IPS-NIHi7 (cell line): ENCODE results near the gene NME3.

Source experiments
- DNase-seq: peaks from one replicate; pipeline ENCODE4 v3.0.0; 2012; ENCODE audit warnings: mixed read lengths; ENCODE audit errors: extremely low spot score

The NME3 gene

DNA sequence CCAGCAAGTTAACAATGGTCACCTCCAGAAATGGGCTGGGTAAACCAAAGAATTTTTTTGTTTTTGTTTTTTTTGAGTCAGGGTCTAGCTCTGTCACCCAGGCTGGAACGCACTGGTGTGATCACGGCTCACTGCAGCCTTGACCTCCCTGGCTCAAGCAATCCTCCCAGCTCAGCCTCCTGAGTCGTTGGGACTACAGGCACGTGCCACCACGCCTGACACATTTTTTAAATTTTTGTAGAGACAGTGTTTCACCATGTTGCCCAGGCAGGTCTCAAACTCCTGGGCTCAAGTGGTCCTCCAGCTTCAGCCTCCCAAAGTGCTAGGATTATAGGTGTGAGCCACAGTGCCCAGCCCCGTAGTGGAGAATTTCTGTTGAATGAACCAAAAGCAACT, 9.3 kb upstream of the NME3 start:
- no peak for DNase-seq

DNA sequence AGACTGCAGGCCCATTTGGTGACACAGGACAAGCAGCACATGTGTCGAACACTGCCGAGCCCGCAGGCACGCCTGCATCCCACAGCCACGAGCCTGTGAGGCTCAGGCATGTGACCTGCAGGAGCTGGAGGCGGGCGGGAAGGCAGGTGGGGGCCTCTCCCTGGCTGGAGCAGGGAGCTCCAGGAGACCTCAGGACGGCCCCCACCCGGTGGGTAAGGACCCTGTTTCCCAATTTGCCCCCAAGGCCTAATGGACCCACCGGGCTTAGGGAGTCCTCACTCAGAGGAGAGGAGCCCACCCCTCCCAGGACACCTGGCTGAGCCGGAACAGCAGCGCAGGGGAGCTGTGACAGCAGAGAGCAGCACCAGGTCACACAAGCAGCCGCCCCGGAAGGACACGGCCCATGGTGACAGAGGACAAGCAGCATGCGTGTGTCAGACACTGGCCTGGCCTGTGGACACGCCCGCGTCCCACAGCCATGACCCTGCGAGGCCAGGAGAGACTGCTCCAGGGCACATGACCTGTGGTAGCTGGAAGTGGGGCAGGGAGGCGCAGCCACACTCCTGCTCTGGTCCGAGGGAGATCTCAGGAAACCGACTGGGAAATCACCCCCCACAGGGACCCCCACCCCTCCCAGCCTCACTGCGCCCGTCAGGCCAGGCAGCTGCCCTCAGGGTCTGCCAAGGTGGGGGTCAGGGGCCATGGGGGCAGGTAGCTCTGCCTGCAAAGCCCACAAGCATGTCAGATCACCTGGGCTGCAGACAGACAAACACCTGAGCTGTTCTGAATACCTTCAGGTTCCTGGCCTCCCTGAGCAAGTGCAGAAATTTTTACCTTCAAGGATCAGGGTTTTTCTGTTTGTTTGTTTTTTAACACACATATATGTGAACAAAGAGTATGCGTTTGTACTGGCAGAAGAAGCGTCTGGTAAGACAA, 8.7 kb upstream of the NME3 start:
- no peak for DNase-seq

DNA sequence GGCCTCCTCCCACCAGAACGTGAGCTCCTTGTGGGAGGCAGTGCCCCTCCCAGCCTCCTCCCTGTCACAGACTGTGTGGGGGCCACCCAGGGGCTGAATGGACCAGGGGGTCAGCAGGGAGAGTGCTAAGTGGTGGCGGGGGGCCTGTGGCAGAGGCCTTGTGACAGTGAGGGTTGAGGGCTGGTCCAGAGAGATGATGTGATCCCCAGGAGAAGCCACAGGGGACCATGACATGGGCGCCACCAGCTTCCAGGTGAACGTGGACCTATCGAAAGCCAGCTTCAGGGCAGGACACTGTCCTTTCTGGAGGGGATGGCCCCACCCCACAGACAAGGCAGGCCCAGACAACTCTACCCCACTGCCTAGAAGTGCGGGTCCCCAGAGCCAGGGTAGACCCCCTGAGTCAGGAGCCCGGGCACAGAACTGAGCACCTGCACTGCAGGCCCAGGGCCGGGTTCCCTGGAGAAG, 7.9 kb upstream of the NME3 start:
- no peak for DNase-seq

DNA sequence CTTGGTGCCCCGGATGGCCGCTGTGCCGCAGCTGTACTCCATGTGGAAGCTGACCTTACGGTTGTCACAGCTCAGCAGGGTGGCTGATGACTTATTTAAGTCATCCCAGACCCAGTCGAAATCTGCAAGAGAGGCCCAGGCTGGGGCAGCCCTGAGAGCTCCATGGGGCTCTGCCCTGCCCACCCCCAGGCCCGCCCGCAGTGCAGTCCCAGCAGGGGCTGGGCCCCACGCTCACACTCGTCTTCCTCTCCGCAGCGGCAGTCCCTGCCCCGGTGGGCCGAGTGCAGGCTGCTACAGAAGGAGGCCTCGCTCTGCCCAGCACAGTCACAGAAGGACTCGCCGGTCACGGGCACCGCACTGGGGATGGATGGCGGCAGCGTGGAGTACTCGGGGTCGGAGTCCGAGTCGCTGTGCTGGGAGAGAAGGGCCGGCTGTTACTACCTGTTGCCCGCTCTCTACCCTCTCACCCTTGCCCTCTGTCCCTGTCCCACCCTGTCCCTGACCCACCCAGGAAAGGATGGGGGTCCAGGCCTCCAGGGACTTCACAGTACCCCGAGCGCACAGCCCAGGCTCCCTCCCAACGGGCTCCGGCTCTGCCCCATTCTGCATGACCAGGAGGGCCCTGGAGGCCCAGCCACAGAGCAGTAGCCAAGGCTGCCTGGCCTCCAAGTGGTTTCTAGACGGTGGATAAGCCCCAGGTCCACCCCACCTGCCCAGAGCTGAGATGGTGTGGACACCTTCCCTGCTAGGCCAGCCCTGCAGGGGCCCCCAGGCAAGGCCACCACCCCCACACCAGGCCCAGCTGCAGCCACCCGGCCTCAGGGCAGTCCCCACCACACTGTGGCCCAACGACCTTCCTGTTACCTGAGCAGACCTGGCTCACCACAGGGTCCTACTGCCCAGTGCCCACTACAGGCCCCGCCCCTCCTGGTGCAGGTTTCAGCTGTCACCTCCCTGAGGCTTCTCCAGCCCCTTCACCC, 7.1 kb upstream of the NME3 start:
- no peak for DNase-seq

DNA sequence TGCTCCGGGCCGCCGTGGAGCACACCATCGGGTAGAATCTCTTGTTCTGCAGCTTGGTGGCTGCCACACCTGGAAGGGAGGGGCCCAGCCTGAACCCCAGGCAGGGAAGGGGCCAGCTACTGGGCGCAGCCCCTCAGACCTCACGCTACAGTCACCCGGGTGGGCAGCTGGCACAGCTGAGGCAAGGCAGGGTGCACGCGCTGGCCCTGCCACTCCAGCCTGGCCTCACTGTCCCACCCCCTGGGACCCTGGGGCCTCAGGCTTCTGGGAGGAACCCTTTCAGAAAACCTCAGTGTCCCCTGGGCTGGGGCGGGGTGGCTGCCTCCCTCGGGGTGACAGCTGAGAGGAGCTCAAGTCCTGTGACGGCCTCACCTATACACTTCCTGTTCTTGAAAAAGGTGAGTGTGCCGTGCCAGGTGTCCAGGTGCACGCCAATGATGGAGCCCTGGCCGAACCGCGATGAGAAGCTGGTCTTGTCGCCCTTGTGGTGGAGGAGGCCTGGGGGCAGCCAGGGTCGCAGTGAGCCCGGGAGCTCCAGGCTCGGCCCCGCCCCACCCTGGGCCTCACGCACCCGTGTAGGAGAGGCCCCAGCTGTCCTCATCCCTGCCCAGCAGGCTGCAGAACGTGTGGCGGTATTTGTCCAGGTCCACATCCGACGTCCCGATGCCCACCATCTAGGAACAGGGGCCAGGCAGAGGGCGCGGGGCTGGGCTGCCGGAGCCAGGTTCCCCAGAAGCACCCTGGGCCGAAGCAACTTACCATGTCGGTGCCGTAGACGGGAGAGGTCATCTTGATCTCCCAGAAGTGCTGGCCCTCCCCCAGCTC, 6.2 kb upstream of the NME3 start:
- no peak for DNase-seq

DNA sequence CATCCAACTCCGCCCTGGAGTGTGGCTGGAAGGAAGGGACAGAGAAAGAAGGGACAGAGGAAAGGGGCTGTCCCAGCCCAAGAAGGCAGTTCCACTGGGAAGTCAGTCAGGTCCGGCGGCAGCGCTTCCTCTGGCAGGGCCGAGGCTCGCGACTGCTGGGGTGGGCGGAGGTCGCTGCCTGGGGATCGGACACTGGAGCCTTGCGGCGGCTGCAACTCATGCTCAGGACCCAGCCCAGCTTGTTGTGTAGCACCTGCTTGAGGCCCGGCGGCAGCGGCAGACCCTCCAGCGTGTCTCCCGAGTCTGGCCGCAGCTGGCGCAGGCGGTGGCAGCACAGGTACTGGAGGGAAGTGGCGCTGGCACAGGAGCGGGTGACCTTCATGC, 5.6 kb upstream of the NME3 start:
- no peak for DNase-seq

DNA sequence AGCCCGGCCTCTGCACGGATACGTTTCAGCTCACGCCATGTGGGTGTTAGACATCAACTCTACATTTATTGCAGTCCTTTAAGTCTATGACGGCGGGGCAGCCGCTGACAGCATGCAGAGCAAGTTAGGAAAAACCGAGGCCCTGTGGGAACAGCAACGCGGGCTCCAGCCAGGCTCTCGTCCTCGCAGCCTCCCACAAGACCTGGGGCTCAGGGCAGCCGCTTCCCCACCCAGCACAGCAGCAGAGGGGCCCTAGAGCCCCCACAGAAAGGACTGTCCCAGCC, 5.3 kb upstream of the NME3 start:
- DNase-seq, result no peak

DNA sequence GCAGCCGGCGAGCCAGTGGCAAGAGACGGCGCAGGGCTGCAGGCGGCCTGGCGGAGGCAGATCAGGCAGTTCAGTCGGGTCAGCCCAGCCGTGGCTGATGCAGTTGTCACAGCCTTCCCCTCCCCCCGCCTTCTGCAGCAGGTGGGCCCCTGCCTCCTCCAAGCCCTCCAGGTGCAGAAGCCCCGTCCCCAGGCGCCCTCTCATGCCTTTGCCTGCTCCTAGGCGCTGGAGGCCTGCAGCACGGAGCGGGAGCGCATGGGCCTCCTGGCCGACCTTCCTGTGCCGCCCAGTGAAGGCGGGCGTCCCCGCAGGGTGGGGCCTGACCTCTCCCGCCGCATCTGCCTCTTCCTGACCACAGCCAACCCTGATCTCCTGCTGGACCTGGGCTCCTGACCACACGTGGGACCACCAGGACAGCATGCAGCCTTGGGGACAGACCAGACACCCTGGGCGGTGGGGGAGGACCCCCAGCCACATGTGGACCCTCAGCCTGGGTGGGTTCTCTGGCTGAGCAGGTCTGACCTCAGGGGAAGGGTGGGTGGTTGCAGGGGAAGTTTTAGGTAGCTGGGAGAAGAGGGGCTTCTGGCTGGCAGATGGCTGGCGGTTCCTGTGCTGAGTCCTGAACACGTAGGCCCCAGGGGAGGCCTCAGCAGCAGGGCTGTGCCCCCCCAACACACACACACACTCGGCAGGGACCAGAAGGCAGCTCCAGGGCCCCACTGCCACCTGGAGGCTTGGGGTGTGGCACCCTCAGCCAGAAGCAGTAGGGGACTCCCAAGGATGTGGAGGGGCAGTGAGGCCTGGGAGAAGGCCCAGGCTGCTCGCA, 4.7 kb upstream of the NME3 start:
- DNase-seq, result no peak

DNA sequence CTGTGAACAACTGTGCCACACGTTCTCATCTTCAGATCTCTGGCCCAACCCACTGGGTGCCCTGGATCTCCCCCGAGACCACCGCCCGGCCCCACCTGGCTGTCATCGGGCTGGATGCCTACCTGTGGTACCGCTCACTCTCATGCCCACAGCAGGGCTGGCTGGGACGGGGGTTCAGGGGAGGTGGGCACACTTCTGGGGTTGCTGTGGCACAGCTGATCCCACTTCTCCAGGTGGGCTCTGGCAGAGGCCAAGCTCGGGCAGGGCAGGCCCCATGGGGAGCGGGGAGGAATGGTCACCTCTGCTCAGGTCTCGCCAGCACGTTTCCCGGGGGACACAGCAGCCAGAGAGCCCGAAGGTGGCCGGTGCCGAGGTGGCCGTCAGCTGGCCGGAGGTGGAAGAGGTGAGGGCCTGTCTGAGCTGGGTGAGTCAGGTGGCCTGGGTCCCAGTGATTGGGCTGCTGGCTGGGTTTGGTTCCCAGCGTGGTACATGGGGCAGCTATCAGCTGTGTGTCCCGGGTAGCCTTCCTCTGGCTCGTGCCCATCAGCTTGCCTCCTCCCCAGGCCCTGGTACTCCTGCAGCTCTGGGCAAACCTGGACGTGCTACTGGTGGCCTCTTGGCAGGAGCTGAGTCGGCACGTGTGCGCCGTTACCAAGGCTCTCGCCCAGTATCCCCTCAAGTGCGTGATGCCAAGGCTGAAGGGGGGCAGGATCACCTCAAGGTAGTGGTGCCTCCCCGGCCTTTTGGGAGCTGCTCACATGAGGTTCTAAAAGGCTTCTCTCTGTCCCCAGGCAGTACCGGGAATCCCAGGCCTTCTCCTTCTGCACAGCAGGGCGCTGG, 3.9 kb upstream of the NME3 start:
- no peak for DNase-seq

DNA sequence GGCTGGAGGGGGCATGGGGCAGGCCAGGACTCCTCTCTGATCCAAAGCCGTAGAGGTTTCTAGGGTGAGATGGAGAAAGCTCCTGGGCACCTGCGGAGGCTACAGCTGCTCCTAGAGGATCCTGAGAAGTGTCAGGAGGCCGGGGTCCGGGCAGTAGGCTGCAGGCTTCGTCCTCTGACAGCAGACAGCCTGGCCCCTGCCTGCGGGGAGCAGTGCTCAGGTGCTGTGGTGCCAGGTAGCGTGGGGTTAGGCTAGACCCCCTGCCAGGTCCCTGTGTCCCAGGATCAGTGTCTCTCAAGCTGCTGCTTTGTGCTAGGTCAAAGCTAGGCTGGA, 3.1 kb upstream of the NME3 start:
- no peak for DNase-seq

DNA sequence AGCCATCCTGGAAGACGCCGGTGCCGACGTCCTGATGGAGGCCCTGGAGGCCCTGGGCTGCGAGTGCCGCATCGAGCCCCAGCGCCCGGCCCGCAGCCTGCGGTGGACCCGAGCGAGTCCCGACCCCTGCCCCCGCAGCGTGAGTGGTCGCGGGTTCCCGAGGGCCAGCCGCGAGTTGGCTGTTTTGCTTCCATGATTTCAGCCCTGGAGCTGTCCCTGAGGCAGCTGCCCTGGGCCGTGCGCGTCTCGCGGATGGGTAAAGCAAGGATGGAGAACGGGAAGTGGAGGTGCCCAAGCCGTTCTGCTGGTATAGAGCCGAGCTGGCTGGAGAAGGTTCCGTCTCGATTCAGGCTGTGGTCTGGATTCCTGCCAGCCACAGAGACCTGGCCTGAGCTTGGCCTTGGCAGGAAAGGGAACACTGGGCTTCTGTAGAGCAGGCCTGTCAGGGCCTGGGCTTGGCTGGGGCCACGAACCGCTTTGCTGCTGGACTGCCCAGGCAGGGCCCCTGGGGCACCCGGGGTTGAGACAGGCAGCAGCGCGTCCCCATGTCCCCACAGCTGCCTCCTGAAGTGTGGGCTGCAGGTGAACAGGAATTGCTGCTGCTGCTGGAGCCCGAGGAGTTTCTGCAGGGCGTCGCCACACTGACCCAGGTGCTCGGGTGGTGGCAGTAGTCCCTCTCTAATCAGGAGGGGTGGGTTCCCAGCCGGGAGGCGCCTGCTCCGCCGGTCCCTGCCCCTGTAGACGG, 2.5 kb upstream of the NME3 start:
- no peak for DNase-seq

DNA sequence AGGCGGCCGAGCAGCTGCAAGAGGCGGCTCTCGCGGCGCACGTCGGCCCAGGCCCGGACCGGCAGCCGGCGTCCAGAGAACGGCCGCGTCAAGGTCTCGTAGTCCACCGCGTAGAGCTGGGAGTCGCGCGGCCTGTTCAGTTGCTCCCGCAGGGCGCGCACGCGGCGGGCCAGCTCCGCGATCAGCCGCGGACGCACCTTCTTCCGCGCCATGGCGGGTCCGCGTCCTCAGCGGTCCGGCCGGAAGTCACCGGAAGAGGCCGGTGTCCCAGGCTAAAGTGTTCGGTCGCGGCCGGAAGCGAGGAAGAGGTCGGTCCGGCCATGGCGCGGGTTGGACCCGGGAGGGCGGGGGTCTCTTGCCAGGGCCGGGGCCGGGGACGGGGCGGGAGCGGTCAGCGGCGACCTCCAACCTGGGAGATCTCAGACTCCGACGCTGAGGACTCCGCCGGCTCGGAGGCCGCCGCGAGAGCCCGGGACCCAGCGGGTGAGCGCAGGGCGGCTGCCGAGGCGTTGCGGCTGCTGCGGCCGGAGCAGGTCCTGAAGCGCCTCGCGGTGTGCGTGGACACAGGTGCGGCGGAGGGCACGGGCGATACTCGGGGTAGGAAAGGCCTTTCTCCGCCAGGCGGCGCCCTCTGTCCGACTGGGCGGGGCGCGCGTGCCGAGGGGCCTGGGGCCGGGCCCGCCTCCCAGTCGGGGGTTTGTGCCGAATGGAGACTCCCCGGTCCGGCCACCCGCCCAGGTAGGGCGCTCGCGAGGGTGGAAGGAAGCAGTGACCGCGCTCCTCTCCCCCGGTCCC, 1.8 kb upstream of the NME3 start, which contains the start of gene MRPS34:
Gene MRPS34 (minus strand): TSS at position 227 of the 795 bp plus-strand sequence. CDS start 15 bp downstream, at position 212.
- DNase-seq, result peak; percentile 84

DNA sequence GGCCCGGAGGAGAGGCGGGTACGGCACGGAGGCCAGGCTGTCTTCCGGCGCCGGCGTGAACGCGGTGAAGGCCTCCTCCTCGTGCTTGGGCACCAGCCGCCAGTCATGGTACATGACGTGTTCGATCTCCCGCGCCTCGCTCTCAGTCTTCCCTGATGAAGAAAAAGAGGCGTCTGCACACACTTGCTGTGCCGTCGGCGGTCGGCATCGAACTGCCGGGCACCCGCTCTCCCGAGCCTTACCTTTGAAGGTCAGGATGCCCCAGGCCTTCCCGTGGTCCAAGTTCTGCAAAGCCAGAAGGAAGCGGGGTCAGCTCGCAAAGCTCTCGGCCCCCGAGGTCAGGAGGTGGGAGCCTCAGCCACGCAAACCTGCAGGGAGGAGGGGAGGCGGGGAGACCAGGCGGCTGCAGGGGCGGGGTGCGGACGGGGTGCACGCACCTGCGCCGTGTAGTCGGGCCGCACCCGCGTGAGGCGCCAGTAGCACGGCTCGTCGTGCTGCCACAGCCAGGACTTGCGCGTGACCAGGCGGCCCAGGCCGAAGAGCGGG, 1.1 kb upstream of the NME3 start, which contains the start of gene EME2:
Gene EME2 (plus strand): TSS at position 449 of the 546 bp plus-strand sequence. CDS start 418 bp downstream, outside the sequence.
- DNase-seq, result no peak

DNA sequence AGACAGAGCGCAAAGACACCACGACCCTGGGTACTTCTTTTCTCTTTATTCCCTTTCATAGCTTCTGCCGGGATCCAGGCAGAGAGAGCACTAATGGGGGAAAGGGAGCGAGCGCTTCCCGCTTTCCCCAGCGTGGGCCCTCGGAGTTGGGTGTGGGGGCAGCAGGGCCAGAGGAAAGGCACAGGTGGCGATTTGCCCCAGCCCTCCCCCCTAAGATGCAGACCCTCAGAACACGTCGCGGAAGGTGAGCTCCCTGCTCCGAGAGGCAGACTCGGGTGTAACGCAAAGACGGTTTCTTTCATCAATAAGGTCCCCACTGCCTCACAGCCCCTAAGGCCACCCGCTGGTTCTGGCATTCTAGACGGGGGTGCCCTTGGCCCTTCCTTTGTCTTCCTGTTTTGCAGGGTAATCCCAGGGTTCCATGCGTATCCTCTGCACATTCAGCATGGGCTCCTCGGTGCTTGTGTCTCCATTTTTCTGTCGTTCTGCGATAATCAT, 570 bp upstream of the NME3 start:
- peak; percentile 39 for DNase-seq

DNA sequence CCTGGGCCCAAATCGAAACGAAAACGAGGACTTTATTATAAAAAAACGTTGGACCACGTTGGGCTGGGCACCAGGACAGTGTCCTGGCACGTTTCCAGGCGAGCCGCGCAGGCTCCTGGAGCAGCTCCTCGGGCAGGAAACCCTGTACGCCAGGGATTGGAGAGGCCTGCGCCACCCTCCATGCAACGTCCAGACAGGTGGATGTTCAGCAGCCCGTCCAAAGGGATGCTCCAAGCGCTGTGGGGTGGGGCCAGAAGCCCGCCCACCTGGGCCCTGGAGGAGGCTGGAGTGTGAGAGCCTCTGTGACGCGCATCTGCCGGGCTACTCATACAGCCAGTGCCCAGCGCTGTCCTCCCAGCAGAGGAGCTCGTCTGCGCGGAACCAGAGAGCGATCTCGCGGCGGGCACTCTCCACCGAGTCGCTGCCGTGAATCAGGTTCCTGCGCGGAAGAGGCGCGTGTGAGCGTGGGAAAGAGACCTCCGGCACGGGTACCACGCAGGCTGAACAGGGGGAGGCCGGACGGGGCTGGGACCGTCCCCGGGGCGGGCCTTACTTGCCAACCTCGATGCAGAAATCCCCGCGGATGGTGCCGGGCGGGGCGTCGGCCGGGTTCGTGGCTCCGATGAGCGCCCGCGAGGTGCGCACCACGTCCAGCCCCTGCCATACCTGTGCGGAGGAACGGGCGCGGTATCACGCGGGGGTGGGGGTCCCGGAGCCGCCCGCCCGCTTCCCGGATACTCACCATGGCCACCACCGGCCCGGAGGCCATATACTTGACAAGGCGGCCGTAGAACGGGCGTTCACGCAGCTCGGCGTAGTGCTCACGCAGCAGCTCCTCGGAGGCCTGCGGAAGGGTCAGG, 785 bp downstream of the NME3 start:
- DNase-seq, result no peak

DNA sequence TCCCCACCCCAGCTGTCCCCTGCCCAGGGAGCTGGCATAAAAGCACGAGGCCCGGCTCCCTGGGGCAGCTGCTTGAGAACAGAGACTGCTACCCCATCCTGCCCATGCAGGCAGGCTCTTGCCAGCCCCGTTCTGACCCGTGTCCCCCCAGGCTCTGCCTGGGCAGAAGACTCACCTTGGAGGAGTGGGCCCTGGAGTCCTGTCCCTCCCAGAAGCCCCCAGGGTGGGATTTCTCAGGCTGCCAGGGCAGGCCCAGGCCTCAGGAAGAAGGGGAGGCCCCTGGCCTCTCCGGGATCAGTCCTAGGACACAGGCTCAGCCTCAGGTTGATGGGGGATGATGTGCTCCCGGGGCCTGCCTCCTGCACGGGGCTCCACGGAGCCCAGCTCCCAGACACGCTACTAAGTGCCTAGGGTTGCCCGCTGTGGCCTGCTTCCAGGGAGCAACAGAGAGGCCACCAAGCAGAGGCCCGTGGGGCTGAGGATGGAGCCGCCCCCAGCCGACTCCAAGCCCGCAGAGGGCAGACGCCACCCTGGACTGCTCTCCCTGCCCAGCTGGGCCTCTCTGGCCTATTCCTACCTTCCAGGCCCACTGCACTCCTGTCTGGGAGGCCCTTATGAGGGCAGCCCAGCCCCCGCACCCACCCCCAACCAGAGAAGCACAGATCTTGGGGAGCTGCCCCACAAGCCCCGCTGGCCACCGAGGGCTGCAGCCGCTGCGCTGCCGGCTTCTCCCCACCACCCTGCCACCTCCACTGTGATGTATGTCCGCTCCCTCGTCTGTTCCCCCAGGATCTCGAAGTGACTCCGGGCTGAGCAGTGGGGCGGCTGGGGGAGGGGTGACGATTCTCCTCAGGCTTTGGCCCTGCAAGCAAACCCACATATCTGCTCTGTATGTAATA, 1.7 kb downstream of the NME3 start:
- no peak for DNase-seq
